ENCODE results near the gene DNAJC11.

- TF ChIP-seq CTCF (conservative IDR thresholded peaks at IDR 0.05 in 1 of 2, IDR thresholded peaks at IDR 0.05 in 1 of 2; ENCODE audit: extremely low read depth in 1 of 2, insufficient read depth in 1 of 2, low read depth in 1 of 2, low read length in 2 of 2): no peak
- TF ChIP-seq EZH2 (IDR thresholded peaks at IDR 0.05; ENCODE audit: borderline replicate concordance, low read length): no peak
Measured at GRCh38 chr1:6592441-6592840, 109.2 kb downstream of the DNAJC11 start.

All from mammary epithelial cell (primary cell).